Keratinocyte (primary cell): ENCODE results near the gene FRMD6. TPM values are rescaled to one million over a fixed set of nuclear protein-coding genes. Genes with fewer than 3 reads are reported as not detected.

Experiments
- DNase-seq: peaks from one replicate; pipeline ENCODE4 v3.0.0-alpha.2; 2011; ENCODE audit warnings: low read depth, missing footprints, low spot score
- FAIRE-seq: peaks from 2 replicates; lab custom pipeline; 2011; peaks lifted over from hg19 to GRCh38; lab: Jason Lieb, UNC
- H2AFZ ChIP-seq: 2 replicates; pipeline ENCODE4 v1.6.0; 2012; ENCODE audit warnings: low read length, control low read depth, inconsistent platforms; ENCODE audit not compliant: control insufficient read depth
- H3K27ac ChIP-seq: 2 replicates; pipeline ENCODE4 v1.5.1; 2011; ENCODE audit warnings: low read length; ENCODE audit not compliant: control insufficient read depth, insufficient read depth
- H3K27me3 ChIP-seq: 3 replicates; pipeline ENCODE4 v1.6.0; 2011; ENCODE audit warnings: low read length; ENCODE audit not compliant: control insufficient read depth, insufficient read depth; ENCODE audit errors: extremely low read depth
- H3K36me3 ChIP-seq, 2 experiments: 2 replicates in 1 of 2; 3 replicates in 1 of 2; pipeline ENCODE4 v1.5.1; 2011; ENCODE audit warnings: low read length in 2 of 2, mild to moderate bottlenecking in 1 of 2; ENCODE audit not compliant: control insufficient read depth in 2 of 2, insufficient read depth in 2 of 2; ENCODE audit errors: extremely low read depth in 1 of 2
- H3K4me1 ChIP-seq: 3 replicates; pipeline ENCODE4 v1.5.1; 2011; ENCODE audit warnings: low read length; ENCODE audit not compliant: control insufficient read depth, insufficient read depth; ENCODE audit errors: extremely low read depth
- H3K4me2 ChIP-seq: 3 replicates; pipeline ENCODE4 v1.6.0; 2011; ENCODE audit warnings: low read depth, low read length; ENCODE audit not compliant: control insufficient read depth, insufficient read depth; ENCODE audit errors: extremely low read depth
- H3K4me3 ChIP-seq, 3 experiments: fragments of 200-600 bp in 1 of 3; sonication (generic) in 1 of 3; 2 replicates in 2 of 3; 3 replicates in 1 of 3; pipeline ENCODE4 v1.5.1; 2011 to 2016; ENCODE audit warnings: low read length in 3 of 3, mild to moderate bottlenecking in 3 of 3, control low read depth in 2 of 3, inconsistent platforms in 1 of 3, low read depth in 1 of 3, mixed read lengths in 1 of 3, mixed run types in 1 of 3, moderate library complexity in 1 of 3; ENCODE audit not compliant: control insufficient read depth in 2 of 3, insufficient read depth in 2 of 3; ENCODE audit errors: extremely low read depth in 1 of 3
- H3K79me2 ChIP-seq: 2 replicates; pipeline ENCODE4 v1.6.0; 2012; ENCODE audit warnings: low read length; ENCODE audit not compliant: control insufficient read depth, insufficient read depth
- H3K9ac ChIP-seq: 3 replicates; pipeline ENCODE4 v1.6.0; 2011; ENCODE audit warnings: low read length; ENCODE audit not compliant: control insufficient read depth, insufficient read depth; ENCODE audit errors: extremely low read depth
- H3K9me1 ChIP-seq: 3 replicates; pipeline ENCODE4 v1.6.0; 2011; ENCODE audit warnings: low read length; ENCODE audit not compliant: control insufficient read depth, insufficient read depth; ENCODE audit errors: extremely low read depth
- H3K9me3 ChIP-seq: 2 replicates; pipeline ENCODE4 v1.5.1; 2012; ENCODE audit warnings: low read depth, low read length; ENCODE audit not compliant: control insufficient read depth
- H4K20me1 ChIP-seq: 3 replicates; pipeline ENCODE4 v1.6.0; 2011; ENCODE audit warnings: low read length; ENCODE audit not compliant: control insufficient read depth, insufficient read depth; ENCODE audit errors: extremely low read depth
- CTCF ChIP-seq, 3 experiments: IDR thresholded peaks in 1 of 3; conservative IDR thresholded peaks in 1 of 3; optimal IDR thresholded peaks in 1 of 3; 2 replicates in 2 of 3; 3 replicates in 1 of 3; pipeline versions ENCODE3 to v1.5.1; 2011; ENCODE audit warnings: low read length in 3 of 3, mild to moderate bottlenecking in 3 of 3, moderate library complexity in 2 of 3, control low read depth in 1 of 3, inconsistent platforms in 1 of 3; ENCODE audit not compliant: insufficient read depth in 2 of 3; ENCODE audit errors: extremely low read depth in 1 of 3
- EZH2 ChIP-seq: IDR thresholded peaks from one replicate; pipeline ENCODE4 v1.6.1; 2012; ENCODE audit warnings: inconsistent platforms, mild to moderate bottlenecking, low read length, moderate library complexity
- dilution Hi-C: fragments of 300-500 bp; cut with MboI; formaldehyde crosslinking; loops from one replicate; pipeline ENCODE4 v1.7.0; 2020; ENCODE audit warnings: low sequenced_read_pairs; ENCODE audit not compliant: extremely low pct_ligation_motif_present
- polyA plus RNA-seq, 5 experiments: library from polyadenylated mRNA; depleted of rRNA in 3 of 5; stranded (reverse) in 3 of 5; stranded (forward) in 1 of 5; unstranded in 1 of 5; fragments of >200 nt; gene quantifications; 1 replicate in 1 of 5; 2 replicates in 3 of 5; 3 replicates in 1 of 5; pipeline versions ENCODE4 v1.2.1 to v1.2.3, GENCODE V29; 2011 to 2012; ENCODE audit warnings: missing spikeins in 2 of 5, low read depth in 1 of 5, low replicate concordance in 1 of 5

The FRMD6 gene
- polyA plus RNA-seq, 1 donor (not counting 4 experiments of a cell fraction or from before 2014, with no cell fraction given): 120 TPM

GRCh38 chr14:51738754-51739153, 87.0 kb downstream of the FRMD6 start:
- Histone ChIP-seq H3K9ac (no peak overlapping the region), H3K4me1 (no peaks in the 10 kb centered on the region), H3K27me3 (no peaks in the 10 kb centered on the region), H3K4me3 (no peak overlapping the region), H3K27ac (no peak overlapping the region), H2AFZ (no peak overlapping the region), H3K4me2 (no peak overlapping the region), H4K20me1 (no peaks in the 10 kb centered on the region), H3K79me2 (no peaks in the 10 kb centered on the region), H3K36me3 (no peaks in the 10 kb centered on the region), H3K9me3 (no peaks in the 10 kb centered on the region), H3K9me1 (no peaks in the 10 kb centered on the region)
- dilution Hi-C loops: no loop called here
- no peak for TF ChIP-seq CTCF (optimal IDR thresholded peaks at IDR 0.05 in 1 of 3, IDR thresholded peaks at IDR 0.05 in 1 of 3, conservative IDR thresholded peaks at IDR 0.05 in 1 of 3; ENCODE audit: extremely low read depth in 1 of 3, insufficient read depth in 2 of 3, low read length in 3 of 3)
- FAIRE-seq (no peak), DNase-seq (no peak)

- Histone ChIP-seq H3K9me3 (no peaks in the 10 kb centered on the region), H2AFZ (no peak overlapping the region), H3K27ac (no peak overlapping the region), H3K4me3 (no peak overlapping the region), H3K9me1 (no peaks in the 10 kb centered on the region), H3K27me3 (no peaks in the 10 kb centered on the region), H3K36me3 (no peaks in the 10 kb centered on the region), H3K4me2 (no peak overlapping the region), H3K9ac (no peak overlapping the region), H3K79me2 (no peaks in the 10 kb centered on the region), H4K20me1 (no peaks in the 10 kb centered on the region), H3K4me1 (no peaks in the 10 kb centered on the region)
- DNase-seq: no peak
- TF ChIP-seq EZH2 (no peak), CTCF (optimal IDR thresholded peaks at IDR 0.05 in 1 of 3, IDR thresholded peaks at IDR 0.05 in 1 of 3, conservative IDR thresholded peaks at IDR 0.05 in 1 of 3; ENCODE audit: extremely low read depth in 1 of 3, insufficient read depth in 2 of 3, low read length in 3 of 3) (no peak)
- FAIRE-seq: no peak
- dilution Hi-C loops: no loop called here
Measured at GRCh38 chr14:51743588-51744000, 91.9 kb downstream of the FRMD6 start.
